ENCODE measurements around the gene TMEM171. TPM values are rescaled to one million over a fixed set of nuclear protein-coding genes. Genes with fewer than 3 reads are reported as not detected.

Gene TMEM171
- total and polyA plus RNA-seq, 2 experiments from 2014 or later: 1.9 to 2.9 TPM

DNA sequence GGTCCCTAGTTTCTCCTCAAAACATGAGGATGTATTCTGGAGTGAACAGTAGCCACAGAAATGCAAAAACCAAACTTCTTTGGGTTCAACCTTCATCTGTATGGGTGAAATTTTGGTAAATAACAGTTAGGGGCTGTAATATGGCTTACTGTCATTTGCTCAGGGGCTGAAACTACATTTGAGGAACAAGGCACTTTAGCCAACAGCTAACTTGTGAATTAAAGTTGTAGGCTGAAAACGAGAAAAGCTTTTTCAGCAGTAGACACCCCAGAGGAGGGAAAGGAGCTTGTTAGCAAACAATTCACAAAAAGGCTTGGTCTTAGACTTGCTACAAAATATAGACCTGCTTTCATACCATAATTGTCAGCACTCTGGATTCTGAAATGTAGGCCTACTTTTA, 6.6 kb downstream of the TMEM171 start:
- Mint-ChIP-seq H3K4me1 (peaks cover 33% of the 10 kb centered on the region), H3K27me3 (ENCODE audit: insufficient read depth, low read depth, poor library complexity) (peaks cover 9% of the 10 kb centered on the region), H3K9me3 (no peaks in the 10 kb centered on the region; the same call in 2 of the 3 replicates), H3K27ac (no peak overlapping the region), H3K4me3 (no peak overlapping the region), H3K36me3 (ENCODE audit: low read depth) (peaks cover 3% of the 10 kb centered on the region; the same call in 2 of the 3 replicates)
- Histone ChIP-seq H3K36me3 (ENCODE audit: insufficient read depth) (no peaks in the 10 kb centered on the region), H4K20me1 (replicated peaks; ENCODE audit: insufficient read depth) (no peaks in the 10 kb centered on the region), H2AFZ (no peak overlapping the region), H3K79me2 (replicated peaks; ENCODE audit: insufficient read depth) (no peaks in the 10 kb centered on the region), H3F3A (replicated peaks; ENCODE audit: low read depth) (no peaks in the 10 kb centered on the region), H3K4me3 (no peak overlapping the region), H3K9me2 (ENCODE audit: insufficient read depth) (no peaks in the 10 kb centered on the region), H3K4me2 (no peak overlapping the region), H3K4me1 (ENCODE audit: insufficient read depth) (peaks cover 10% of the 10 kb centered on the region), H3K27ac (ENCODE audit: low read depth) (no peak overlapping the region), H3K27me3 (ENCODE audit: insufficient read depth) (peaks cover 12% of the 10 kb centered on the region)
- TF ChIP-seq NANOG (IDR thresholded peaks at IDR 0.05; ENCODE audit: borderline replicate concordance): no peak
- TF ChIP-seq, protein P1, sequence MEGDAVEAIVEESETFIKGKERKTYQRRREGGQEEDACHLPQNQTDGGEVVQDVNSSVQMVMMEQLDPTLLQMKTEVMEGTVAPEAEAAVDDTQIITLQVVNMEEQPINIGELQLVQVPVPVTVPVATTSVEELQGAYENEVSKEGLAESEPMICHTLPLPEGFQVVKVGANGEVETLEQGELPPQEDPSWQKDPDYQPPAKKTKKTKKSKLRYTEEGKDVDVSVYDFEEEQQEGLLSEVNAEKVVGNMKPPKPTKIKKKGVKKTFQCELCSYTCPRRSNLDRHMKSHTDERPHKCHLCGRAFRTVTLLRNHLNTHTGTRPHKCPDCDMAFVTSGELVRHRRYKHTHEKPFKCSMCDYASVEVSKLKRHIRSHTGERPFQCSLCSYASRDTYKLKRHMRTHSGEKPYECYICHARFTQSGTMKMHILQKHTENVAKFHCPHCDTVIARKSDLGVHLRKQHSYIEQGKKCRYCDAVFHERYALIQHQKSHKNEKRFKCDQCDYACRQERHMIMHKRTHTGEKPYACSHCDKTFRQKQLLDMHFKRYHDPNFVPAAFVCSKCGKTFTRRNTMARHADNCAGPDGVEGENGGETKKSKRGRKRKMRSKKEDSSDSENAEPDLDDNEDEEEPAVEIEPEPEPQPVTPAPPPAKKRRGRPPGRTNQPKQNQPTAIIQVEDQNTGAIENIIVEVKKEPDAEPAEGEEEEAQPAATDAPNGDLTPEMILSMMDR (conservative IDR thresholded peaks at IDR 0.05; ENCODE audit: low read depth in 2 of 2): no peak
- TF ChIP-seq EZH2phosphoT487 (IDR thresholded peaks at IDR 0.05; ENCODE audit: unreplicated experiment): no peak
- no peak for TF ChIP-seq ZNF114 (CRISPR knock-in tag; IDR thresholded peaks at IDR 0.05)
- TF ChIP-seq POLR2AphosphoS5 (IDR thresholded peaks at IDR 0.05; ENCODE audit: low read depth): no peak
- TF ChIP-seq CREB1 (CRISPR knock-in tag; IDR thresholded peaks at IDR 0.05; ENCODE audit: low read depth): no peak
- TF ChIP-seq, protein P2, sequence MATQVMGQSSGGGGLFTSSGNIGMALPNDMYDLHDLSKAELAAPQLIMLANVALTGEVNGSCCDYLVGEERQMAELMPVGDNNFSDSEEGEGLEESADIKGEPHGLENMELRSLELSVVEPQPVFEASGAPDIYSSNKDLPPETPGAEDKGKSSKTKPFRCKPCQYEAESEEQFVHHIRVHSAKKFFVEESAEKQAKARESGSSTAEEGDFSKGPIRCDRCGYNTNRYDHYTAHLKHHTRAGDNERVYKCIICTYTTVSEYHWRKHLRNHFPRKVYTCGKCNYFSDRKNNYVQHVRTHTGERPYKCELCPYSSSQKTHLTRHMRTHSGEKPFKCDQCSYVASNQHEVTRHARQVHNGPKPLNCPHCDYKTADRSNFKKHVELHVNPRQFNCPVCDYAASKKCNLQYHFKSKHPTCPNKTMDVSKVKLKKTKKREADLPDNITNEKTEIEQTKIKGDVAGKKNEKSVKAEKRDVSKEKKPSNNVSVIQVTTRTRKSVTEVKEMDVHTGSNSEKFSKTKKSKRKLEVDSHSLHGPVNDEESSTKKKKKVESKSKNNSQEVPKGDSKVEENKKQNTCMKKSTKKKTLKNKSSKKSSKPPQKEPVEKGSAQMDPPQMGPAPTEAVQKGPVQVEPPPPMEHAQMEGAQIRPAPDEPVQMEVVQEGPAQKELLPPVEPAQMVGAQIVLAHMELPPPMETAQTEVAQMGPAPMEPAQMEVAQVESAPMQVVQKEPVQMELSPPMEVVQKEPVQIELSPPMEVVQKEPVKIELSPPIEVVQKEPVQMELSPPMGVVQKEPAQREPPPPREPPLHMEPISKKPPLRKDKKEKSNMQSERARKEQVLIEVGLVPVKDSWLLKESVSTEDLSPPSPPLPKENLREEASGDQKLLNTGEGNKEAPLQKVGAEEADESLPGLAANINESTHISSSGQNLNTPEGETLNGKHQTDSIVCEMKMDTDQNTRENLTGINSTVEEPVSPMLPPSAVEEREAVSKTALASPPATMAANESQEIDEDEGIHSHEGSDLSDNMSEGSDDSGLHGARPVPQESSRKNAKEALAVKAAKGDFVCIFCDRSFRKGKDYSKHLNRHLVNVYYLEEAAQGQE (IDR thresholded peaks at IDR 0.05; ENCODE audit: unreplicated experiment): no peak
- no peak for TF ChIP-seq ZNF331 (CRISPR knock-in tag; IDR thresholded peaks at IDR 0.05; ENCODE audit: low read depth)
- TF ChIP-seq, protein P3, sequence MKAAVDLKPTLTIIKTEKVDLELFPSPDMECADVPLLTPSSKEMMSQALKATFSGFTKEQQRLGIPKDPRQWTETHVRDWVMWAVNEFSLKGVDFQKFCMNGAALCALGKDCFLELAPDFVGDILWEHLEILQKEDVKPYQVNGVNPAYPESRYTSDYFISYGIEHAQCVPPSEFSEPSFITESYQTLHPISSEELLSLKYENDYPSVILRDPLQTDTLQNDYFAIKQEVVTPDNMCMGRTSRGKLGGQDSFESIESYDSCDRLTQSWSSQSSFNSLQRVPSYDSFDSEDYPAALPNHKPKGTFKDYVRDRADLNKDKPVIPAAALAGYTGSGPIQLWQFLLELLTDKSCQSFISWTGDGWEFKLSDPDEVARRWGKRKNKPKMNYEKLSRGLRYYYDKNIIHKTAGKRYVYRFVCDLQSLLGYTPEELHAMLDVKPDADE (IDR thresholded peaks at IDR 0.05): no peak
- no peak for TF ChIP-seq STAT1 (IDR thresholded peaks at IDR 0.05; ENCODE audit: unreplicated experiment)
- TF ChIP-seq JUNB (IDR thresholded peaks at IDR 0.05; ENCODE audit: unreplicated experiment): no peak
- no peak for TF ChIP-seq EZH2 (IDR thresholded peaks at IDR 0.05; ENCODE audit: low read depth, unreplicated experiment)
- TF ChIP-seq, protein P4, sequence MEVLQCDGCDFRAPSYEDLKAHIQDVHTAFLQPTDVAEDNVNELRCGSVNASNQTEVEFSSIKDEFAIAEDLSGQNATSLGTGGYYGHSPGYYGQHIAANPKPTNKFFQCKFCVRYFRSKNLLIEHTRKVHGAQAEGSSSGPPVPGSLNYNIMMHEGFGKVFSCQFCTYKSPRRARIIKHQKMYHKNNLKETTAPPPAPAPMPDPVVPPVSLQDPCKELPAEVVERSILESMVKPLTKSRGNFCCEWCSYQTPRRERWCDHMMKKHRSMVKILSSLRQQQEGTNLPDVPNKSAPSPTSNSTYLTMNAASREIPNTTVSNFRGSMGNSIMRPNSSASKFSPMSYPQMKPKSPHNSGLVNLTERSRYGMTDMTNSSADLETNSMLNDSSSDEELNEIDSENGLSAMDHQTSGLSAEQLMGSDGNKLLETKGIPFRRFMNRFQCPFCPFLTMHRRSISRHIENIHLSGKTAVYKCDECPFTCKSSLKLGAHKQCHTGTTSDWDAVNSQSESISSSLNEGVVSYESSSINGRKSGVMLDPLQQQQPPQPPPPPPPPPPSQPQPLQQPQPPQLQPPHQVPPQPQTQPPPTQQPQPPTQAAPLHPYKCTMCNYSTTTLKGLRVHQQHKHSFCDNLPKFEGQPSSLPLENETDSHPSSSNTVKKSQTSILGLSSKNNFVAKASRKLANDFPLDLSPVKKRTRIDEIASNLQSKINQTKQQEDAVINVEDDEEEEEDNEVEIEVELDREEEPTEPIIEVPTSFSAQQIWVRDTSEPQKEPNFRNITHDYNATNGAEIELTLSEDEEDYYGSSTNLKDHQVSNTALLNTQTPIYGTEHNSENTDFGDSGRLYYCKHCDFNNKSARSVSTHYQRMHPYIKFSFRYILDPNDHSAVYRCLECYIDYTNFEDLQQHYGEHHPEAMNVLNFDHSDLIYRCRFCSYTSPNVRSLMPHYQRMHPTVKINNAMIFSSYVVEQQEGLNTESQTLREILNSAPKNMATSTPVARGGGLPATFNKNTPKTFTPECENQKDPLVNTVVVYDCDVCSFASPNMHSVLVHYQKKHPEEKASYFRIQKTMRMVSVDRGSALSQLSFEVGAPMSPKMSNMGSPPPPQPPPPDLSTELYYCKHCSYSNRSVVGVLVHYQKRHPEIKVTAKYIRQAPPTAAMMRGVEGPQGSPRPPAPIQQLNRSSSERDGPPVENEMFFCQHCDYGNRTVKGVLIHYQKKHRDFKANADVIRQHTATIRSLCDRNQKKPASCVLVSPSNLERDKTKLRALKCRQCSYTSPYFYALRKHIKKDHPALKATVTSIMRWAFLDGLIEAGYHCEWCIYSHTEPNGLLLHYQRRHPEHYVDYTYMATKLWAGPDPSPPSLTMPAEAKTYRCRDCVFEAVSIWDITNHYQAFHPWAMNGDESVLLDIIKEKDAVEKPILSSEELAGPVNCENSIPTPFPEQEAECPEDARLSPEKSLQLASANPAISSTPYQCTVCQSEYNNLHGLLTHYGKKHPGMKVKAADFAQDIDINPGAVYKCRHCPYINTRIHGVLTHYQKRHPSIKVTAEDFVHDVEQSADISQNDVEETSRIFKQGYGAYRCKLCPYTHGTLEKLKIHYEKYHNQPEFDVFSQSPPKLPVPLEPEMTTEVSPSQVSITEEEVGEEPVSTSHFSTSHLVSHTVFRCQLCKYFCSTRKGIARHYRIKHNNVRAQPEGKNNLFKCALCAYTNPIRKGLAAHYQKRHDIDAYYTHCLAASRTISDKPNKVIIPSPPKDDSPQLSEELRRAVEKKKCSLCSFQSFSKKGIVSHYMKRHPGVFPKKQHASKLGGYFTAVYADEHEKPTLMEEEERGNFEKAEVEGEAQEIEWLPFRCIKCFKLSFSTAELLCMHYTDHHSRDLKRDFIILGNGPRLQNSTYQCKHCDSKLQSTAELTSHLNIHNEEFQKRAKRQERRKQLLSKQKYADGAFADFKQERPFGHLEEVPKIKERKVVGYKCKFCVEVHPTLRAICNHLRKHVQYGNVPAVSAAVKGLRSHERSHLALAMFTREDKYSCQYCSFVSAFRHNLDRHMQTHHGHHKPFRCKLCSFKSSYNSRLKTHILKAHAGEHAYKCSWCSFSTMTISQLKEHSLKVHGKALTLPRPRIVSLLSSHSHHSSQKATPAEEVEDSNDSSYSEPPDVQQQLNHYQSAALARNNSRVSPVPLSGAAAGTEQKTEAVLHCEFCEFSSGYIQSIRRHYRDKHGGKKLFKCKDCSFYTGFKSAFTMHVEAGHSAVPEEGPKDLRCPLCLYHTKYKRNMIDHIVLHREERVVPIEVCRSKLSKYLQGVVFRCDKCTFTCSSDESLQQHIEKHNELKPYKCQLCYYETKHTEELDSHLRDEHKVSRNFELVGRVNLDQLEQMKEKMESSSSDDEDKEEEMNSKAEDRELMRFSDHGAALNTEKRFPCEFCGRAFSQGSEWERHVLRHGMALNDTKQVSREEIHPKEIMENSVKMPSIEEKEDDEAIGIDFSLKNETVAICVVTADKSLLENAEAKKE (CRISPR knock-in tag; IDR thresholded peaks at IDR 0.05): no peak
- ATAC-seq (no peak), DNase-seq (ENCODE audit: low spot score) (no peak)
